ENCODE measurements around the gene CAND2. TPM values are rescaled to one million over a fixed set of nuclear protein-coding genes. Genes with fewer than 3 reads are reported as not detected.

The CAND2 gene
- total RNA-seq, 1 experiment from 2014 or later = 0.37 TPM

DNA sequence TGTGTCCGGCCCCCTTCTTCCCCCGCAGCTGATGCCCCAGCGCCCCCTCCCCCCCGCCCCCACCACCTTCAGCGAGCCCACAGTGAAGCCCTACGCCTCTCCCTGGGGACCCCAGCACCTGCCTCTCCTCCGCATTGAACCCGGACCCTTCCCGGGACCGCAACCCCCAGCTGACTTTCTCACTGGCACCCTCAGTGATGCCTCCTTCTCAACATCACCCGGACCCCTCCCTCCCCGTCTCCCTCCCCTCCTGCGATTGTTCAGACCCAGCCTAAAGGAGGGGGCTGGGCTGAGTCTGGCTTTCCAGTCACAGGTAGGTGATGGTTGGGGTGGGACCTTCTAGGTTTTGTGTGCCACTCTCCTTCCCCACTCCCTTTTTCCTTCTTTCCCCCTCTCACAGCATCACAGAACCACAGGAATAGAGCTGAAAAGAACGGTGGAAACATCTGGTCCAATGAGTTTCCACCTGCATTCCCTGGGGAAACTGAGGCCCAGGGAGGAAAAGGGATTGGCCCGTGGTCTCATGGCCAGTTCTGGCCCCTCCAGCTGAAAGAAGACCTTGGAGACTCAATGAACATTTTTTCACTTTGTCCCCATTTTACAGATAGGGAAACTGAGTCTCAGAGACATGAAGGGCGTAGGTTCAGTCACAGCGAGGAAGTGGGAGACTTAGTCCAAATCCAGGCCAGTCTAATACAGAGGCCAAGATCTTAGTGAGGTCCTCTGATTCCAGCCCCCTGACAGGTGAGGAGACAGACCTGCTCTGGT is 828 bp downstream of the CAND2 start:
- no peaks in the 10 kb centered on the region for H3F3A ChIP-seq (ENCODE audit: insufficient read depth, low read depth)
- no peak overlapping the region for H3K4me3 ChIP-seq
- no TSS peak for BruUV-seq (replicated peaks)
- intact Hi-C loops (cut with micrococcal nuclease; ENCODE audit: unreplicated experiment) = no loop called here
- ChIA-PET CTCF (no interaction called here), POLR2A (ENCODE audit: unreplicated experiment) (no interaction called here)
- H3K4me2 ChIP-seq = no peak overlapping the region
- H3K4me1 ChIP-seq (replicated peaks; ENCODE audit: insufficient read depth) = no peaks in the 10 kb centered on the region
- no peak for DNase-seq
- H3K36me3 ChIP-seq (ENCODE audit: low read depth) = no peaks in the 10 kb centered on the region
- H3K27me3 ChIP-seq (ENCODE audit: insufficient read depth, low read depth) = no peaks in the 10 kb centered on the region
- H4K20me1 ChIP-seq (ENCODE audit: insufficient read depth) = no peaks in the 10 kb centered on the region
- no peak overlapping the region for H2AFZ ChIP-seq
- no peaks in the 10 kb centered on the region for H3K9me3 ChIP-seq (ENCODE audit: insufficient read depth, low read depth)
- TF ChIP-seq EZH2 (IDR thresholded peaks at IDR 0.05; ENCODE audit: low read depth) = no peak
- TF ChIP-seq, protein P1, sequence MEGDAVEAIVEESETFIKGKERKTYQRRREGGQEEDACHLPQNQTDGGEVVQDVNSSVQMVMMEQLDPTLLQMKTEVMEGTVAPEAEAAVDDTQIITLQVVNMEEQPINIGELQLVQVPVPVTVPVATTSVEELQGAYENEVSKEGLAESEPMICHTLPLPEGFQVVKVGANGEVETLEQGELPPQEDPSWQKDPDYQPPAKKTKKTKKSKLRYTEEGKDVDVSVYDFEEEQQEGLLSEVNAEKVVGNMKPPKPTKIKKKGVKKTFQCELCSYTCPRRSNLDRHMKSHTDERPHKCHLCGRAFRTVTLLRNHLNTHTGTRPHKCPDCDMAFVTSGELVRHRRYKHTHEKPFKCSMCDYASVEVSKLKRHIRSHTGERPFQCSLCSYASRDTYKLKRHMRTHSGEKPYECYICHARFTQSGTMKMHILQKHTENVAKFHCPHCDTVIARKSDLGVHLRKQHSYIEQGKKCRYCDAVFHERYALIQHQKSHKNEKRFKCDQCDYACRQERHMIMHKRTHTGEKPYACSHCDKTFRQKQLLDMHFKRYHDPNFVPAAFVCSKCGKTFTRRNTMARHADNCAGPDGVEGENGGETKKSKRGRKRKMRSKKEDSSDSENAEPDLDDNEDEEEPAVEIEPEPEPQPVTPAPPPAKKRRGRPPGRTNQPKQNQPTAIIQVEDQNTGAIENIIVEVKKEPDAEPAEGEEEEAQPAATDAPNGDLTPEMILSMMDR (conservative IDR thresholded peaks at IDR 0.05) = no peak
- H3K79me2 ChIP-seq (ENCODE audit: low read depth) = no peaks in the 10 kb centered on the region
- no peak overlapping the region for H3K27ac ChIP-seq
- no peaks in the 10 kb centered on the region for H3K9me2 ChIP-seq (ENCODE audit: insufficient read depth)

DNA sequence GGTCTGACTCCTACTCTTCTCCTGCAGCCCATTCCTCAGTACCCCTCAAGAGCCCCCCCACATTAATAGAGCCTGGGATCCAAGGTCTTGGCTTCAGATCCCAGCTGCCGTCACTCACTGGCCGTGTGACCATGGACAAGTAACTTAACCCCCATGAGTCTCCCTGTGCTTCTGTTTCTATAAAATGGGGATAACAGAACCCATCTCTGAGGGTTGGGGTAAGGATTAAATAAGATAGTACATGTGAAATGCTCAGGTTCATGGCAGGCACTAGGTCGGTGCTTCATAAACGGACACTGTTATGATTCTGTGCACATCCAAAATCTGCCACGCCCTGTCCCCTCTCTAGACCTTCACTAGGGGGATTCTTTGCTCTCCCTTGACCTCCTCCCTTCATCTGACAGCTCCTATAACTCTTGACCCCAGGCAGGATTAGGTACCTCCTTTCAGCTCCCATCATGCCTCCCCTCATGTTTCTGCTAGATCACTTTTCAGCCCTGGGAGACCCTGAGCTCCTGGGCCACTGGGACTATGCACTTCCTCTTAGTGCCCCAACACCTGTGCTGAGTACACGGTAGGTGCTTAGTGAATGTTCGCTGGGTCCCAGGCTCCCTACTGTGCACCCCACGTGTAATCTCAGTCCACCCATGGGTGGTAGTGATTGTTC is 1.5 kb downstream of the CAND2 start:
- BruUV-seq (replicated peaks) = no TSS peak
- no peak overlapping the region for H2AFZ ChIP-seq
- H3K27ac ChIP-seq = no peak overlapping the region
- no peaks in the 10 kb centered on the region for H4K20me1 ChIP-seq (ENCODE audit: insufficient read depth)
- intact Hi-C loops (cut with micrococcal nuclease; ENCODE audit: unreplicated experiment) = no loop called here
- ChIA-PET POLR2A (ENCODE audit: unreplicated experiment) (no interaction called here), CTCF (no interaction called here)
- H3K27me3 ChIP-seq (ENCODE audit: insufficient read depth, low read depth) = no peaks in the 10 kb centered on the region
- H3K9me2 ChIP-seq (ENCODE audit: insufficient read depth) = no peaks in the 10 kb centered on the region
- no peak overlapping the region for H3K4me2 ChIP-seq
- H3K79me2 ChIP-seq (ENCODE audit: low read depth) = no peaks in the 10 kb centered on the region
- no peaks in the 10 kb centered on the region for H3K4me1 ChIP-seq (replicated peaks; ENCODE audit: insufficient read depth)
- TF ChIP-seq EZH2 (IDR thresholded peaks at IDR 0.05; ENCODE audit: low read depth) = no peak
- TF ChIP-seq, protein P1 (conservative IDR thresholded peaks at IDR 0.05) = no peak
- H3F3A ChIP-seq (ENCODE audit: insufficient read depth, low read depth) = no peaks in the 10 kb centered on the region
- no peak for DNase-seq
- H3K9me3 ChIP-seq (ENCODE audit: insufficient read depth, low read depth) = no peaks in the 10 kb centered on the region
- H3K36me3 ChIP-seq (ENCODE audit: low read depth) = no peaks in the 10 kb centered on the region
- H3K4me3 ChIP-seq = no peak overlapping the region

DNA sequence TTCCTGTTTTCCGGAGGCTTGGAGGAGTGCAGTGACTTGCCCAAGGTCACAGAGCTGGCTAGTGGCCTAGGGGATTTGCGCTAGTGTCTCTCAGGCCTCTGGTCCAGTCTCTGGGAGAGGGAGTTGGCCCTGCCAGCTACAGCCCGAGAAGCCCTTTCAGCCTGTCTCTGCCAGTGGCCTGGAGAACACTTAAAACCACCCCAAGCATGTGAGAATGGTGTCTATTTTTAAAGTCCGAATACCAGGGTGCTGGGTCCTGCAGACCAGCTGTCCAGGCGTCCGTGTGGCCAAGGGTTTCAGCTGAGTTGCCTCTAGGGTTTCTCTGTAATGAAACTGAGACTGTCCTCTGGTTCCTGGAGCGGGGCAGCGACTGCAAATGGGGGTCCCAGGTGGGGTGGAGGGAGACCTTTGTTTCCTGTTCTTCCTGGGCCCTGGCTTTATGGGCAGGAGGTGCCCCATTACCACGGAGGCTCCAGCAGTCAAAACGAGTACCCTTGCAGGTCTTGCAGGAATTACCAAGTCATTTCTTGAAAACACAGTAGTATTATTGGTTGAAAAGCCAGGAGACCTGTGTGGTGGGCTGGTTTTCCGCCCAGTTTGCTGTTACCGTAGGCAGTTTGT is 2.2 kb downstream of the CAND2 start:
- Histone ChIP-seq H4K20me1 (ENCODE audit: insufficient read depth) (no peaks in the 10 kb centered on the region), H3K9me3 (ENCODE audit: insufficient read depth, low read depth) (no peaks in the 10 kb centered on the region), H3K36me3 (ENCODE audit: low read depth) (no peaks in the 10 kb centered on the region), H3K79me2 (ENCODE audit: low read depth) (no peaks in the 10 kb centered on the region), H3K4me1 (replicated peaks; ENCODE audit: insufficient read depth) (no peaks in the 10 kb centered on the region), H3K4me3 (no peak overlapping the region), H3K9me2 (ENCODE audit: insufficient read depth) (no peaks in the 10 kb centered on the region), H3K27me3 (ENCODE audit: insufficient read depth, low read depth) (no peaks in the 10 kb centered on the region), H2AFZ (no peak overlapping the region), H3K27ac (no peak overlapping the region), H3K4me2 (no peak overlapping the region), H3F3A (ENCODE audit: insufficient read depth, low read depth) (no peaks in the 10 kb centered on the region)
- DNase-seq = no peak
- CTCF ChIA-PET = no interaction called here
- TF ChIP-seq, protein P1 (conservative IDR thresholded peaks at IDR 0.05) = no peak
- TF ChIP-seq EZH2 (IDR thresholded peaks at IDR 0.05; ENCODE audit: low read depth) = no peak
- no TSS peak for BruUV-seq (replicated peaks)
- POLR2A ChIA-PET (ENCODE audit: unreplicated experiment) = no interaction called here
- intact Hi-C loops (cut with micrococcal nuclease; ENCODE audit: unreplicated experiment) = no loop called here

Data from PC-9 (cell line).